Heart right ventricle (tissue), 16 donors: ENCODE data around the gene EFCAB11. TPM values are rescaled to one million over a fixed set of nuclear protein-coding genes. Genes with fewer than 3 reads are reported as not detected.
"Not testable (repeated sequence)": the region's sequence is repeated elsewhere in the genome, so short reads cannot be mapped to it uniquely, and the experiment has no call there.

Experiments
- ATAC-seq, 8 donors: fragments of 200-7000 bp; cut with Tn5 transposase; one replicate each; pipeline ENCODE4 v1.9.1; 2020; ENCODE audit warnings: mild to moderate bottlenecking in 8 of 8, moderate library complexity in 8 of 8, moderate number of reproducible peaks in 1 of 8
- DNase-seq, 2 donors: peaks; one replicate each; pipeline ENCODE4 v3.0.0-alpha.2; 2020
- H3K27ac ChIP-seq, 10 donors: fragments of 200-600 bp; sonication (generic) in 2 of 10; one replicate each; pipeline versions ENCODE4 v1.5.0 to v1.8.0; 2020 to 2022; ENCODE audit warnings: mild to moderate bottlenecking in 3 of 10
- H3K27me3 ChIP-seq, 7 donors: fragments of 200-600 bp; one replicate each; pipeline ENCODE4 v1.8.0; 2021 to 2022; ENCODE audit warnings: mild to moderate bottlenecking in 2 of 7
- H3K36me3 ChIP-seq, 9 donors: fragments of 200-600 bp; sonication (generic) in 1 of 9; one replicate each; pipeline versions ENCODE4 v1.5.0 to v1.8.0; 2020 to 2022; ENCODE audit warnings: mild to moderate bottlenecking in 2 of 9
- H3K4me1 ChIP-seq, 9 donors: fragments of 200-600 bp; sonication (generic) in 1 of 9; one replicate each; pipeline versions ENCODE4 v1.5.0 to v1.8.0; 2020 to 2022; ENCODE audit warnings: mild to moderate bottlenecking in 4 of 9
- H3K4me3 ChIP-seq, 10 donors: fragments of 200-600 bp; sonication (generic) in 2 of 10; one replicate each; pipeline versions ENCODE4 v1.5.0 to v1.8.0; 2020 to 2022; ENCODE audit warnings: mild to moderate bottlenecking in 7 of 10, moderate library complexity in 2 of 10
- H3K9me3 ChIP-seq, 11 donors: fragments of 200-600 bp in 10 of 11; sonication (generic) in 2 of 11; one replicate each; pipeline versions ENCODE4 v1.5.0 to v1.8.0; 2013 to 2022; ENCODE audit warnings: mild to moderate bottlenecking in 2 of 11, control low read depth in 1 of 11, moderate library complexity in 1 of 11
- CTCF ChIP-seq, 9 donors: fragments of 200-600 bp; sonication (generic) in 2 of 9; IDR thresholded peaks; one replicate each; pipeline versions ENCODE4 v1.5.0 to v1.8.0; 2021 to 2022; ENCODE audit warnings: antibody characterized with exemption in 9 of 9, mild to moderate bottlenecking in 5 of 9, moderate library complexity in 1 of 9
- WGBS, 2 donors: extraction: QIAGEN DNeasy Blood & Tissue Kit; methylation state at CpG; one replicate each; pipeline ENCODE4 v1.1.7; 2013; ENCODE audit warnings: inconsistent platforms in 1 of 2; 5-methylcytosine and 5-hydroxymethylcytosine counted together
- intact Hi-C, 10 donors: fragments of 100-400 bp; cut with DNase I; formaldehyde crosslinking; loops; one replicate each; pipeline versions ENCODE4 v1.11.1 to v1.14.2; 2022
- polyA plus RNA-seq, 2 donors: library from polyadenylated mRNA; stranded (reverse); fragments of 200-250 nt; gene quantifications; one replicate each; pipeline ENCODE4 v1.2.3, GENCODE V29; 2013
- total RNA-seq, 10 donors: library from RNA; stranded (reverse); fragmentation: NEBNext Ultra II Directional in 3 of 10; extraction: Animal tissue kit (Norgen Biotek cat#: 25700) in 3 of 10; gene quantifications; one replicate each; pipeline versions ENCODE4 v1.2.1 to v1.2.4, GENCODE V29; 2021 to 2023
- donor health status: Arrhythmogenic right ventricular cardiomyopathy.
- donor health status: ischemic (EF 13 %, LVEDD 7.1; RV severe dilation, severe dysfunction).
- donor health status: healthy with polysubstance abuse.
- donor health status: DM: no; HTN: yes; CAD: no.
- donor health status: DM: no; HTN: no; CAD: no.
- donor health status: ischemic (EF 25% LVEDD 6.9; RV normal size, moderate dysfunction).
- donor health status: ischemic (EF 25% LVEDD 5.7; RV mildly dilated, moderate dysfunction).
- donor health status: healthy.
- donor health status: DM: yes; HTN: yes; CAD: no.
- donor health status: Ischemic cardiomyopathy.
- donor health status: ischemic (EF 35%, LVEDD 5.7; RV mildly dilated, moderate dysfunction).
- donor health status: nonischemic (EF 11% LVEDD 7.7; RV severe dilation, severe dysfunction).
- donor health status: DM: yes; HTN: yes; CAD: no.
- donor health status: PGD.
- donor health status: ischemic (EF 29% LVEDD 5.4; RV normal size, mild dysfunction).
- donor health status: nonischemic (EF 23%, LVEDD 6.1; RV moderate dilation, normal function).

EFCAB11 gene
- total and polyA plus RNA-seq, 12 donors, result 0.95 to 6.7 (median 3.4) TPM

GRCh38 chr14:89884761-89885160 is 69.8 kb downstream of the EFCAB11 start:
- H3K4me3 ChIP-seq, result no peak overlapping the region
- 98 to 100% methylated on average over 2 of the region's 2 CpGs for WGBS, 2 donors
- no peaks in the 10 kb centered on the region for H3K4me1 ChIP-seq
- peaks cover 0 to 7% (median 0%) of the 10 kb centered on the region in 11 donors for H3K9me3 ChIP-seq
- TF ChIP-seq CTCF (IDR thresholded peaks at IDR 0.05), result no peak
- H3K27me3 ChIP-seq, result no peaks in the 10 kb centered on the region
- no peak overlapping the region for H3K27ac ChIP-seq
- no peak for ATAC-seq
- H3K36me3 ChIP-seq, result no peaks in the 10 kb centered on the region
- DNase-seq, result no peak
- intact Hi-C loops, result no loop called here

GRCh38 chr14:89881839-89882238 is 72.7 kb downstream of the EFCAB11 start:
- no peak for TF ChIP-seq CTCF (IDR thresholded peaks at IDR 0.05)
- intact Hi-C loops, result no loop called here
- no peak overlapping the region for H3K4me3 ChIP-seq
- H3K27me3 ChIP-seq, result no peaks in the 10 kb centered on the region
- no peak overlapping the region for H3K27ac ChIP-seq
- H3K4me1 ChIP-seq, result no peaks in the 10 kb centered on the region
- no peaks in the 10 kb centered on the region for H3K36me3 ChIP-seq
- DNase-seq (no peak), ATAC-seq (no peak)
- 96 to 97% methylated on average over 1 of the region's 1 CpG for WGBS, 2 donors
- peaks cover 0 to 7% (median 0%) of the 10 kb centered on the region in 11 donors for H3K9me3 ChIP-seq

DNA sequence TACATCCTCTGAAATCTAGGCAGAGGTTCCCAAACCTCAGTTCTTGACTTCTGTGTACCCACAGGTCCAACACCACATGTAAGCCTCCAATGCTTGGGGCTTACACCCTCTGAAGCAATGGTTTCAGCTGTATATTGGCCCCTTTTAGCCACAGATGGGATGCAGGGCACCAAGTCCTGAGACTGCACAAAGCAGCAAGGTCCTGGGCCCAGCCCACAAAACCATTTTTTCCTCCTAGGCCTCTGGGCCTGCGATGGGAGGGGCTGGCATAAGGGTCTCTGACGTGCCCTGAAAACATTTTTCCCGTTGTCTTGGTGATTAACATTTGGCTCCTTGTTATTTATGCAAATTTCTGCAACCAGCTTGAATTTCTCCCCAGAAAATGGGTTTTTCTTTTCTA is 80.4 kb downstream of the EFCAB11 start:
- 93 to 96% methylated on average over 3 of the region's 3 CpGs for WGBS, 2 donors
- ATAC-seq, intact Hi-C loops: not testable (repeated sequence)

GRCh38 chr14:89870316-89870715 is 84.2 kb downstream of the EFCAB11 start:
- DNase-seq (no peak), ATAC-seq (no peak)
- no peaks in the 10 kb centered on the region for H3K4me1 ChIP-seq
- H3K36me3 ChIP-seq, result no peaks in the 10 kb centered on the region
- H3K27ac ChIP-seq, result no peak overlapping the region
- TF ChIP-seq CTCF (IDR thresholded peaks at IDR 0.05), result no peak
- H3K27me3 ChIP-seq, result no peaks in the 10 kb centered on the region
- intact Hi-C loops, result no loop called here
- H3K4me3 ChIP-seq, result no peak overlapping the region
- WGBS, 2 donors, result 88 to 94% methylated on average over 2 of the region's 2 CpGs
- H3K9me3 ChIP-seq, result peaks cover 0 to 27% (median 0%) of the 10 kb centered on the region in 11 donors

More for the DNA sequence above, 80.4 kb downstream of the EFCAB11 start:
- not testable (repeated sequence) for H3K4me1 ChIP-seq, H3K27me3 ChIP-seq, DNase-seq, H3K36me3 ChIP-seq, H3K4me3 ChIP-seq, H3K27ac ChIP-seq
- peaks cover 0 to 17% (median 0%) of the 10 kb centered on the region in 11 donors for H3K9me3 ChIP-seq

GRCh38 chr14:89869606-89870005 is 84.9 kb downstream of the EFCAB11 start:
- Histone ChIP-seq H3K4me1 (no peaks in the 10 kb centered on the region), H3K4me3 (no peak overlapping the region), H3K36me3 (no peaks in the 10 kb centered on the region), H3K9me3 (peaks cover 0 to 26% (median 0%) of the 10 kb centered on the region in 11 donors), H3K27me3 (no peaks in the 10 kb centered on the region), H3K27ac (no peak overlapping the region)
- no peak for TF ChIP-seq CTCF (IDR thresholded peaks at IDR 0.05)
- intact Hi-C loops, result no loop called here
- no peak for ATAC-seq
- no peak for DNase-seq
- WGBS, 2 donors, result 85 to 87% methylated on average over 2 of the region's 2 CpGs
